Mammary epithelial cell (primary cell): ENCODE data around the gene DPYSL3.

Source experiments
- CTCF ChIP-seq, 2 donors: IDR thresholded peaks in 1 of 2; conservative IDR thresholded peaks in 1 of 2; 2 replicates each; pipeline ENCODE4 v1.5.1; 2011 to 2012; ENCODE audit warnings: inconsistent platforms in 2 of 2, low read length in 2 of 2, mild to moderate bottlenecking in 2 of 2, control low read depth in 1 of 2, low read depth in 1 of 2; ENCODE audit not compliant: insufficient read depth in 1 of 2; ENCODE audit errors: extremely low read depth in 1 of 2
- EZH2 ChIP-seq: IDR thresholded peaks from 2 replicates; pipeline ENCODE4 v1.6.1; 2012; ENCODE audit warnings: low read length, inconsistent platforms, borderline replicate concordance

GRCh38 chr5:147451193-147451592 is 58.7 kb downstream of the DPYSL3 start:
- TF ChIP-seq EZH2 (no peak), CTCF (conservative IDR thresholded peaks at IDR 0.05 in 1 of 2, IDR thresholded peaks at IDR 0.05 in 1 of 2; ENCODE audit: extremely low read depth in 1 of 2, insufficient read depth in 1 of 2, low read depth in 1 of 2, low read length in 2 of 2) (no peak)
